Left ventricle myocardium inferior (tissue), 1 donor: ENCODE measurements around the gene TSEN2. TPM values are rescaled to one million over a fixed set of nuclear protein-coding genes. Genes with fewer than 3 reads are reported as not detected.

Experiments used
- DNase-seq: peaks from one replicate; pipeline ENCODE4 v3.0.0-alpha.2; 2020
- H3K27ac ChIP-seq: fragments of 200-600 bp; replicated peaks from 2 replicates; pipeline ENCODE4 v1.8.0; 2021
- H3K27me3 ChIP-seq: fragments of 200-600 bp; 2 replicates; pipeline ENCODE4 v1.8.0; 2021; ENCODE audit warnings: low read depth
- H3K36me3 ChIP-seq: fragments of 200-600 bp; 2 replicates; pipeline ENCODE4 v1.8.0; 2021
- H3K4me1 ChIP-seq: fragments of 200-600 bp; 2 replicates; pipeline ENCODE4 v1.8.0; 2021
- H3K4me3 ChIP-seq: fragments of 200-600 bp; 2 replicates; pipeline ENCODE4 v1.8.0; 2021; ENCODE audit warnings: mild to moderate bottlenecking, moderate library complexity
- H3K9me3 ChIP-seq: fragments of 200-600 bp; replicated peaks from 2 replicates; pipeline ENCODE4 v1.8.0; 2021
- CTCF ChIP-seq: fragments of 200-600 bp; IDR thresholded peaks from 2 replicates; pipeline ENCODE4 v1.8.0; 2021; ENCODE audit warnings: antibody characterized with exemption, mild to moderate bottlenecking, borderline replicate concordance
- intact Hi-C: fragments of 100-400 bp; cut with micrococcal nuclease; formaldehyde crosslinking; loops from one replicate; pipeline ENCODE4 v1.11.0; 2022
- total RNA-seq: library from RNA; stranded (reverse); fragmentation: NEBNext Ultra II Directional; extraction: Animal tissue kit (Norgen Biotek cat#: 25700); gene quantifications from one replicate; pipeline ENCODE4 v1.2.1, GENCODE V29; 2021
- donor health status: DM: no; HTN: yes; CAD: no; lungs with severe emphysema.

Gene TSEN2
- total RNA-seq, 1 donor from 2014 or later = 22.5 TPM

- Histone ChIP-seq H3K27me3 (no peaks in the 10 kb centered on the region), H3K27ac (no peak overlapping the region), H3K4me1 (peaks cover 40% of the 10 kb centered on the region), H3K4me3 (no peak overlapping the region), H3K9me3 (no peaks in the 10 kb centered on the region), H3K36me3 (peaks cover 91% of the 10 kb centered on the region)
- TF ChIP-seq CTCF = no peak
- no peak for DNase-seq
- intact Hi-C loops = no loop called here
These were observed 93.1 kb downstream of the TSEN2 start for GRCh38 chr3:12577379-12577778.

GRCh38 chr3:12578742-12579141 is 94.5 kb downstream of the TSEN2 start:
- H3K4me3 ChIP-seq = no peak overlapping the region
- H3K36me3 ChIP-seq = peaks cover 91% of the 10 kb centered on the region
- no peak for DNase-seq
- H3K27ac ChIP-seq = no peak overlapping the region
- intact Hi-C loops = no loop called here
- no peaks in the 10 kb centered on the region for H3K9me3 ChIP-seq
- H3K4me1 ChIP-seq = peaks cover 36% of the 10 kb centered on the region
- H3K27me3 ChIP-seq = no peaks in the 10 kb centered on the region
- no peak for TF ChIP-seq CTCF

- peaks cover 91% of the 10 kb centered on the region for H3K36me3 ChIP-seq
- no peak for DNase-seq
- no peak for TF ChIP-seq CTCF
- intact Hi-C loops = no loop called here
- H3K4me3 ChIP-seq = no peak overlapping the region
- no peaks in the 10 kb centered on the region for H3K27me3 ChIP-seq
- no peaks in the 10 kb centered on the region for H3K9me3 ChIP-seq
- peaks cover 29% of the 10 kb centered on the region for H3K4me1 ChIP-seq
- H3K27ac ChIP-seq = peak overlapping the region; percentile 19
These were observed 95.2 kb downstream of the TSEN2 start for GRCh38 chr3:12579456-12579855.

GRCh38 chr3:12579905-12580304 is 95.6 kb downstream of the TSEN2 start:
- peak overlapping the region; percentile 19 for H3K27ac ChIP-seq
- DNase-seq = no peak
- intact Hi-C loops = no loop called here
- H3K9me3 ChIP-seq = no peaks in the 10 kb centered on the region
- peaks cover 91% of the 10 kb centered on the region for H3K36me3 ChIP-seq
- H3K4me3 ChIP-seq = no peak overlapping the region
- TF ChIP-seq CTCF = no peak
- H3K4me1 ChIP-seq = peaks cover 25% of the 10 kb centered on the region
- H3K27me3 ChIP-seq = no peaks in the 10 kb centered on the region

GRCh38 chr3:12582730-12583129 is 98.5 kb downstream of the TSEN2 start:
- H3K4me1 ChIP-seq = peaks cover 34% of the 10 kb centered on the region
- DNase-seq = no peak
- H3K27ac ChIP-seq = peak overlapping the region; percentile 32

More at GRCh38 chr3:12582730-12583129, 98.5 kb downstream of the TSEN2 start:
- no peak for TF ChIP-seq CTCF
- Histone ChIP-seq H3K4me3 (no peak overlapping the region), H3K27me3 (no peaks in the 10 kb centered on the region), H3K9me3 (no peaks in the 10 kb centered on the region), H3K36me3 (peaks cover 87% of the 10 kb centered on the region)
- intact Hi-C loops = no loop called here

Other genes with a start within 250 kb of the TSEN2 start
- gene PPARG, start 195.4 kb upstream of the TSEN2 start, total RNA-seq = 15.6 TPM
- gene MKRN2OS, start 61.0 kb downstream of the TSEN2 start, total RNA-seq = 1.8 TPM
- gene MKRN2, start 72.6 kb downstream of the TSEN2 start, total RNA-seq = 34.3 TPM
- 137 TPM for gene RAF1, start 179.6 kb downstream of the TSEN2 start, total RNA-seq